ENCODE results near the gene UCN.

The UCN gene

DNA sequence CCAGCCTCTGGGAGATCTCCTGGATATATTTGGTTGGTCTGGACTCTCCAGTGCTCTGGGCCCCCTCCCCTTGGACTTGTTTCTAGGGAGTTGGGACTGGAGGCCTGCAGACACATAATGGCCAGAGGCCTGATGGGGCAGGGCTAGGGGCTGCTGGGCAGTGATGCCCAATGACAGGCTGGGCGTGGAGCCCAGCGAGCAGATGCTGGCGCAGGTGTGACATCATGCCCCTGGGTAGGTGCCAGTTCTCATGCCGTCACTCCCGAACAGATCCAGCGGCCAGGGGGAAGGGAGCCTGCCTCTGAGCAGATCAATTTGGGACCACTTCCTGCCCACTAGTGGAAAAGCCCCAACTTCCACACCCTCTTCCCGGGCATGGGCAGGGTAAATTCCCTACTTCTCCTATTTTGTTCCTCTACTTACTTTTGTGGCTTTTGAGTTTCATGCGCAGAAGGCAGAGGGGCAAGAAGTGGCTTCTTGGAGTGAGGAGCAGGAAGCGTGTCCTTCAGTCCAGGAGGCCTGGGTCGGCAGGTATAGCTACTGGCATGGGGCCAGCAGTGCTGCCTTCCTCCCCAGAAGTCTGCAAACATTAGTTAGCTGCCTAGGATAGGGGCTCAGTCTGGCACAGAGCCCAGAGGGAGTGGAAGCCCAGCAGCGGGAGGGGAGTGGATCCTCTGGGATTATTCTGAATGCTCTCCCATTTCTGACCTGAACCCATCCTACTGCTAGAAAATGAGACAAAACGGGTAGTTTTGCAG, 8.6 kb upstream of the UCN start:
- DNase-seq (ENCODE audit: extremely low read depth, insufficient read length): no peak
- TF ChIP-seq, protein P1, sequence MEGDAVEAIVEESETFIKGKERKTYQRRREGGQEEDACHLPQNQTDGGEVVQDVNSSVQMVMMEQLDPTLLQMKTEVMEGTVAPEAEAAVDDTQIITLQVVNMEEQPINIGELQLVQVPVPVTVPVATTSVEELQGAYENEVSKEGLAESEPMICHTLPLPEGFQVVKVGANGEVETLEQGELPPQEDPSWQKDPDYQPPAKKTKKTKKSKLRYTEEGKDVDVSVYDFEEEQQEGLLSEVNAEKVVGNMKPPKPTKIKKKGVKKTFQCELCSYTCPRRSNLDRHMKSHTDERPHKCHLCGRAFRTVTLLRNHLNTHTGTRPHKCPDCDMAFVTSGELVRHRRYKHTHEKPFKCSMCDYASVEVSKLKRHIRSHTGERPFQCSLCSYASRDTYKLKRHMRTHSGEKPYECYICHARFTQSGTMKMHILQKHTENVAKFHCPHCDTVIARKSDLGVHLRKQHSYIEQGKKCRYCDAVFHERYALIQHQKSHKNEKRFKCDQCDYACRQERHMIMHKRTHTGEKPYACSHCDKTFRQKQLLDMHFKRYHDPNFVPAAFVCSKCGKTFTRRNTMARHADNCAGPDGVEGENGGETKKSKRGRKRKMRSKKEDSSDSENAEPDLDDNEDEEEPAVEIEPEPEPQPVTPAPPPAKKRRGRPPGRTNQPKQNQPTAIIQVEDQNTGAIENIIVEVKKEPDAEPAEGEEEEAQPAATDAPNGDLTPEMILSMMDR (IDR thresholded peaks at IDR 0.05; ENCODE audit: insufficient read depth, low read length, poor library complexity, severe bottlenecking): no peak

DNA sequence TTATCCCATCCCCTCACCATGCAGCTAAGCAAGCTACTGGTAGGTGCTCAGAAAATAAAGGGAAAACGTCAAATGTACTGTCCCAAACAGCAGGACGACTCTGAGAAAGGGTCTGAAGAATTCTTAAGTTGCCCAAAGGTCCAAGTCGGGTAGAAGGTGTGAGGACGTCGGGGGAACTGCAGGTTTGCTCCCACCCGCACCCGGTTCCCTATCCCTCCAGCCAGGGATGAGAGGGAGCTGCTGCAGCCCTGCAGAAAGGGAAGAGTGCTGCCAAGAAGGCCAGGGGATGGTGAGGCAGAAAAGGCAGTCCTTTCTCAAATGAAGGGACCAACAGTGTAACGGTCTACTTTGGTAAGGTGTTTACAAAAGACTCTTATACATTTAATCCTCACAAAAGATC, 6.9 kb upstream of the UCN start:
- no peak for DNase-seq (ENCODE audit: extremely low read depth, insufficient read length)
- Histone ChIP-seq H3K4me3 (replicated peaks; ENCODE audit: low read depth, low read length) (no peak overlapping the region), H3K36me3 (ENCODE audit: control insufficient read depth, insufficient read depth, low read length) (peaks cover 12% of the 10 kb centered on the region), H3K27me3 (replicated peaks; ENCODE audit: control insufficient read depth, insufficient read depth, low read length) (no peaks in the 10 kb centered on the region)
- TF ChIP-seq, protein P1 (IDR thresholded peaks at IDR 0.05; ENCODE audit: insufficient read depth, low read length, poor library complexity, severe bottlenecking): no peak

More for the DNA sequence above, 8.6 kb upstream of the UCN start:
- H3K36me3 ChIP-seq (ENCODE audit: control insufficient read depth, insufficient read depth, low read length): peaks cover 10% of the 10 kb centered on the region
- H3K4me3 ChIP-seq (replicated peaks; ENCODE audit: low read depth, low read length): no peak overlapping the region
- no peaks in the 10 kb centered on the region for H3K27me3 ChIP-seq (replicated peaks; ENCODE audit: control insufficient read depth, insufficient read depth, low read length)

DNA sequence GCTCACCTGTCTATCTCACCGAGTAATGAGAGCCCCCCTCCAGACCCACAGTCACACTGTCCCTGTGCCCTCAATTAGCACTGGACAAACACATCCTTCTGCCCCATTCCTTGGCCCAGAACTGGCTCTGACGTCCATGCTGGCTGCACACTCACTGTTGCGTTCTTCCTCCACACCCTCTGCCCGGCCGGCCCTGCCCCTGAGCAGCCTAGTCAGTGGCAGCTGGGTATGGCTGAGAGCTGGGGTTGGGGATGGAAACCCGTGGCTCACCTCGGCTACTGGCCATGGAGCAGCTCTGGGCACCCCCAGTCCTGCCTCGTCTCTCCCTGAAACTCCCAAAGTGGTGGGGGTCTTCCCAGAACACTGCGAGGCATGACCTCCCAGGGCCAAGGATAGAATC, 6.5 kb upstream of the UCN start:
- TF ChIP-seq, protein P1 (IDR thresholded peaks at IDR 0.05; ENCODE audit: insufficient read depth, low read length, poor library complexity, severe bottlenecking): no peak
- H3K27me3 ChIP-seq (replicated peaks; ENCODE audit: control insufficient read depth, insufficient read depth, low read length): no peaks in the 10 kb centered on the region
- DNase-seq (ENCODE audit: extremely low read depth, insufficient read length): no peak
- H3K36me3 ChIP-seq (ENCODE audit: control insufficient read depth, insufficient read depth, low read length): peaks cover 14% of the 10 kb centered on the region
- H3K4me3 ChIP-seq (replicated peaks; ENCODE audit: low read depth, low read length): no peak overlapping the region

DNA sequence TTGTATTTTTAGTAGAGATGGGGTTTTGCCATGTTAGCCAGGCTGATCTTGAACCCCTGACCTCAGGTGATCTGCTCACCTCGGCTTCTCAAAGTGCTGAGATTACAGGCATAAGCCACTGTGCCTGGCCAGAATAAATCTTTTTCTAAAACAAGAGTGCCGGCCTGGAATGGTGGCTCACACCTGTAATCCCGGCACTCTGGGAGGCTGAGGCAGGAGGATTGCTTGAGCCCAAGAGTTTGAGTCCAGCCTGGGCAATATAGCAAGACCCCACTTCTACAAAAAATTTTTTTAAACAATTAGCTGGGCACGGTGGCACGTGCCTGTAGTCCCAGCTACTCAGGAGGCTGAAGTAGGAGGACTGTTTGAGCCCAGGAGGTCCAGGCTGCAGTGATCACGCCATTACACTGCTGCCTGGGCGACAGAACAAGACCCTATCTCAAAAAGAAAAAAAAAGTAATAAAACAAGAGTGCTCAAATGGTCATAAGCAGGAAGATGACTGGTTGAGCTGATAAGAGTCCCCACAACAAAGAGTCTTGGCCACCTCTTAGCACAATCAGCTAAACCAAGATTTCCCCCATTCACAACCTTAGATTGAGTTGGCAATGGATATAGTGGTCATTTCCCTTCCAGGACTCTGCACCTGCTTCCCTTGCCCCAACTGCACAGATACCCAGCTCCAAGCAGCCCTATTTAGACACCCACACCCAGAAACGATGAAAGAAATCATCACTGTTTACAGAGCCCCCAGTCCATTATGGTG, 5.8 kb upstream of the UCN start:
- no peak for DNase-seq (ENCODE audit: extremely low read depth, insufficient read length)
- Histone ChIP-seq H3K36me3 (ENCODE audit: control insufficient read depth, insufficient read depth, low read length) (peaks cover 14% of the 10 kb centered on the region), H3K27me3 (replicated peaks; ENCODE audit: control insufficient read depth, insufficient read depth, low read length) (no peaks in the 10 kb centered on the region), H3K4me3 (replicated peaks; ENCODE audit: low read depth, low read length) (no peak overlapping the region)
- TF ChIP-seq, protein P1 (IDR thresholded peaks at IDR 0.05; ENCODE audit: insufficient read depth, low read length, poor library complexity, severe bottlenecking): no peak

DNA sequence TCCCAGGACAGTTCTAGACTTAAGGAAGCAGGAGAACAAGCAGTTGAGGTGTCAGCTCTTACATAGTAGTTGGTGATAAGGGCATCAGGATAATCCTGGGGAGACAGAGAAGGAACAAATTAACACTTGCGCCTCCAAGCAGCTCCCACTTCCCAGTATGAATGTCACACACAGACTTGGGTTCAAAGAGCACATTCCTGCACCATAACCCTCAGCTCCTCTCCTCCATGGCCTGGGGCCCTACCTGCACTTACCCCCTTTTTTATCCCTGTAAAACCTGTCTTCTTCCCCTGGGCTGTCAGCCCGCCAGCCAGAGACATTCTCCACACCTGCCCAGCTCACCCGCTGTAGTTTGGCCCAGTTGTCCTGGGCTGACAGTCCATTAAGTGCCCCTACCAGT, 3.9 kb upstream of the UCN start:
- Histone ChIP-seq H3K36me3 (ENCODE audit: control insufficient read depth, insufficient read depth, low read length) (peaks cover 14% of the 10 kb centered on the region), H3K4me3 (replicated peaks; ENCODE audit: low read depth, low read length) (no peak overlapping the region), H3K27me3 (replicated peaks; ENCODE audit: control insufficient read depth, insufficient read depth, low read length) (no peaks in the 10 kb centered on the region)
- DNase-seq (ENCODE audit: extremely low read depth, insufficient read length): no peak
- TF ChIP-seq, protein P1 (IDR thresholded peaks at IDR 0.05; ENCODE audit: insufficient read depth, low read length, poor library complexity, severe bottlenecking): no peak
